H1 (cell line): ENCODE results near the gene IL1RAPL1. TPM values are rescaled to one million over a fixed set of nuclear protein-coding genes. Genes with fewer than 3 reads are reported as not detected.

Experiments used
- CTCF ChIA-PET: fragments of 300-600 bp; sonication (Branson Sonifier 250); formaldehyde crosslinking; loops from one replicate; lab custom pipeline; 2021; ENCODE audit not compliant: partially characterized antibody; lab: Charles Lee
- POLR2A ChIA-PET: fragments of 300-600 bp; sonication (Branson Sonifier 250); formaldehyde crosslinking; loops from one replicate; lab custom pipeline; 2021; ENCODE audit warnings: inconsistent platforms; ENCODE audit not compliant: partially characterized antibody; lab: Charles Lee
- DNase-seq, 2 experiments: peaks; one replicate each; pipeline versions ENCODE4 v3.0.0 to v3.0.0-alpha.2; 2010 to 2022; ENCODE audit warnings: low spot score in 2 of 2, low read depth in 1 of 2, mixed read lengths in 1 of 2
- FAIRE-seq: peaks from 2 replicates; lab custom pipeline; 2011; peaks lifted over from hg19 to GRCh38; lab: Jason Lieb, UNC
- H2AFZ ChIP-seq: 2 replicates; pipeline ENCODE4 v1.8.1; 2012; ENCODE audit warnings: low read length, inconsistent platforms
- H2AK5ac ChIP-seq: 2 replicates; pipeline ENCODE4 v1.6.1; 2013; ENCODE audit warnings: low read depth, low read length
- H2BK120ac ChIP-seq: replicated peaks from 2 replicates; pipeline ENCODE3; 2013; ENCODE audit warnings: low read depth, low read length, inconsistent platforms
- H2BK12ac ChIP-seq: 2 replicates; pipeline ENCODE4 v1.6.1; 2013; ENCODE audit warnings: low read depth, low read length
- H2BK15ac ChIP-seq: 2 replicates; pipeline ENCODE4 v1.6.1; 2013; ENCODE audit warnings: low read length
- H2BK20ac ChIP-seq: 2 replicates; pipeline ENCODE4 v1.6.1; 2013; ENCODE audit warnings: low read length
- H2BK5ac ChIP-seq: 2 replicates; pipeline ENCODE4 v1.6.1; 2013; ENCODE audit warnings: low read depth, low read length
- H3K14ac ChIP-seq: 2 replicates; pipeline ENCODE4 v1.6.1; 2013; ENCODE audit warnings: inconsistent platforms; ENCODE audit not compliant: insufficient read length
- H3K18ac ChIP-seq: 2 replicates; pipeline ENCODE4 v1.6.1; 2013; ENCODE audit warnings: low read length; ENCODE audit errors: extremely low read depth
- H3K23ac ChIP-seq: 2 replicates; pipeline ENCODE4 v1.6.1; 2013; ENCODE audit warnings: inconsistent platforms; ENCODE audit not compliant: insufficient read length
- H3K23me2 ChIP-seq: 2 replicates; pipeline ENCODE4 v1.6.1; 2013; ENCODE audit warnings: low read depth, low read length
- H3K27ac ChIP-seq: 2 replicates; pipeline ENCODE4 v1.6.1; 2011; ENCODE audit warnings: low read depth, low read length, inconsistent platforms
- H3K27me3 ChIP-seq, 4 experiments: replicated peaks in 1 of 4; 1 replicate in 1 of 4; 2 replicates in 3 of 4; pipeline versions ENCODE4 v1.6.1 to v1.8.1; 2011 to 2013; ENCODE audit warnings: low read length in 3 of 4, mild to moderate bottlenecking in 3 of 4, inconsistent platforms in 2 of 4, mixed read lengths in 2 of 4, moderate library complexity in 1 of 4; ENCODE audit not compliant: control insufficient read depth in 3 of 4, insufficient read depth in 3 of 4; ENCODE audit errors: extremely low read depth in 1 of 4
- H3K36me3 ChIP-seq, 4 experiments: 2 replicates each; pipeline versions ENCODE4 v1.6.1 to v1.8.1; 2011 to 2013; ENCODE audit warnings: mild to moderate bottlenecking in 4 of 4, low read length in 3 of 4, moderate library complexity in 2 of 4, control low read depth in 1 of 4, inconsistent platforms in 1 of 4; ENCODE audit not compliant: insufficient read depth in 4 of 4, control insufficient read depth in 2 of 4
- H3K4ac ChIP-seq: replicated peaks from 2 replicates; pipeline ENCODE3; 2013; ENCODE audit warnings: low read length, low read depth, mixed read lengths, inconsistent platforms; ENCODE audit not compliant: insufficient read length
- H3K4me1 ChIP-seq, 4 experiments: replicated peaks in 1 of 4; 1 replicate in 1 of 4; 2 replicates in 3 of 4; pipeline versions ENCODE4 v1.6.1 to v1.8.1; 2011 to 2013; ENCODE audit warnings: low read length in 3 of 4, inconsistent platforms in 2 of 4, mixed read lengths in 1 of 4; ENCODE audit not compliant: insufficient read depth in 4 of 4, control insufficient read depth in 3 of 4
- H3K4me2 ChIP-seq, 2 experiments: 2 replicates each; pipeline versions ENCODE4 v1.6.1 to v1.8.1; 2011 to 2013; ENCODE audit warnings: low read depth in 2 of 2, low read length in 2 of 2, control low read depth in 1 of 2, inconsistent platforms in 1 of 2, mild to moderate bottlenecking in 1 of 2; ENCODE audit not compliant: insufficient read depth in 1 of 2
- H3K4me3 ChIP-seq, 4 experiments: fragments of 200-600, 300-600 bp in 1 of 4; sonication (generic), shearing (Covaris generic), sonication (Bioruptor Twin) in 1 of 4; 2 replicates each; pipeline versions ENCODE4 v1.5.1 to v1.8.1; 2011 to 2016; ENCODE audit warnings: low read length in 4 of 4, low read depth in 3 of 4, control low read depth in 2 of 4, inconsistent platforms in 2 of 4, mild to moderate bottlenecking in 2 of 4, mixed read lengths in 1 of 4, moderate library complexity in 1 of 4; ENCODE audit not compliant: insufficient read depth in 2 of 4; ENCODE audit errors: extremely low read depth in 1 of 4
- H3K56ac ChIP-seq: replicated peaks from 2 replicates; pipeline ENCODE3; 2013; ENCODE audit warnings: low read depth, mild to moderate bottlenecking, mixed read lengths, low read length, inconsistent platforms; ENCODE audit not compliant: insufficient read length
- H3K79me1 ChIP-seq: 2 replicates; pipeline ENCODE4 v1.6.1; 2013; ENCODE audit warnings: low read depth, low read length, control low read depth
- H3K79me2 ChIP-seq, 2 experiments: 2 replicates each; pipeline versions ENCODE4 v1.6.1 to v1.8.1; 2012 to 2013; ENCODE audit warnings: low read length in 2 of 2, mild to moderate bottlenecking in 2 of 2, inconsistent platforms in 1 of 2; ENCODE audit not compliant: insufficient read depth in 2 of 2, control insufficient read depth in 1 of 2
- H3K9ac ChIP-seq, 4 experiments: replicated peaks in 1 of 4; 1 replicate in 1 of 4; 2 replicates in 3 of 4; pipeline versions ENCODE4 v1.6.1 to v1.8.1; 2011 to 2013; ENCODE audit warnings: low read depth in 3 of 4, low read length in 3 of 4, control low read depth in 2 of 4, mild to moderate bottlenecking in 2 of 4, moderate library complexity in 2 of 4, inconsistent platforms in 1 of 4; ENCODE audit errors: extremely low read depth in 1 of 4
- H3K9me3 ChIP-seq, 2 experiments: 2 replicates each; pipeline versions ENCODE4 v1.6.1 to v1.8.1; 2012 to 2013; ENCODE audit warnings: mild to moderate bottlenecking in 2 of 2, moderate library complexity in 2 of 2, control low read depth in 1 of 2, inconsistent platforms in 1 of 2, low read depth in 1 of 2, low read length in 1 of 2, mixed read lengths in 1 of 2; ENCODE audit not compliant: insufficient read depth in 2 of 2
- H4K20me1 ChIP-seq, 2 experiments: replicated peaks in 1 of 2; 2 replicates each; pipeline versions ENCODE3 to v1.8.1; 2011 to 2013; ENCODE audit warnings: inconsistent platforms in 2 of 2, low read length in 2 of 2, mild to moderate bottlenecking in 1 of 2; ENCODE audit not compliant: insufficient read depth in 2 of 2, control insufficient read depth in 1 of 2
- H4K5ac ChIP-seq: 2 replicates; pipeline ENCODE4 v1.6.1; 2013; ENCODE audit warnings: low read length, low read depth, mixed read lengths, inconsistent platforms; ENCODE audit not compliant: insufficient read length
- H4K8ac ChIP-seq: 2 replicates; pipeline ENCODE4 v1.8.0; 2013; ENCODE audit warnings: mild to moderate bottlenecking, moderate library complexity, low read length, inconsistent platforms; ENCODE audit not compliant: insufficient read depth; ENCODE audit errors: extremely low read depth
- H4K91ac ChIP-seq: replicated peaks from 2 replicates; pipeline ENCODE3; 2013; ENCODE audit warnings: low read length, mixed read lengths, inconsistent platforms; ENCODE audit not compliant: insufficient read length
- BRCA1 ChIP-seq: IDR thresholded peaks from 2 replicates; pipeline ENCODE4 v1.6.1; 2012; ENCODE audit warnings: low read depth, low read length, improper control_type of control experiment
- EP300 ChIP-seq, 2 experiments: IDR thresholded peaks; 1 replicate in 1 of 2; 2 replicates in 1 of 2; pipeline ENCODE4 v1.6.1; 2011 to 2012; ENCODE audit warnings: low read depth in 2 of 2, low read length in 2 of 2, mild to moderate bottlenecking in 2 of 2, borderline replicate concordance in 1 of 2, inconsistent platforms in 1 of 2, moderate library complexity in 1 of 2
- SIRT6 ChIP-seq: IDR thresholded peaks from one replicate; pipeline ENCODE4 v1.7.1; 2012; ENCODE audit warnings: low read length, inconsistent platforms
- TAF1 ChIP-seq: IDR thresholded peaks from 2 replicates; pipeline ENCODE4 v1.6.1; 2011; ENCODE audit warnings: mild to moderate bottlenecking, low read depth, low read length
- TAF7 ChIP-seq: optimal IDR thresholded peaks from 2 replicates; pipeline ENCODE3; 2011; ENCODE audit warnings: low read depth, mild to moderate bottlenecking, inconsistent platforms, low read length, moderate library complexity, borderline replicate concordance
- TEAD4 ChIP-seq: IDR thresholded peaks from 2 replicates; pipeline ENCODE4 v1.6.1; 2012; ENCODE audit warnings: low read depth, low read length, inconsistent platforms, mixed read lengths
- WGBS, 2 experiments: shearing (Covaris generic) in 1 of 2; methylation state at CpG; one replicate each; pipeline versions ENCODE4 v1.1.6 to v1.1.7; 2013 to 2015; ENCODE audit warnings: low lambda C conversion rate in 2 of 2, mixed read lengths in 2 of 2, inconsistent platforms in 1 of 2, low coverage in 1 of 2, missing lambda C conversion rate in 1 of 2; ENCODE audit not compliant: insufficient replicate concordance in 2 of 2, insufficient coverage in 1 of 2, insufficient read length in 1 of 2; ENCODE audit errors: extremely low coverage in 1 of 2, missing lambda C conversion rate in 1 of 2; 5-methylcytosine and 5-hydroxymethylcytosine counted together
- polyA plus RNA-seq, 7 experiments: library from polyadenylated mRNA; depleted of rRNA in 3 of 7; stranded (reverse) in 5 of 7; unstranded in 2 of 7; fragments of >200 nt in 5 of 7; fragments of 200-250 nt in 2 of 7; gene quantifications; 1 replicate in 5 of 7; 2 replicates in 1 of 7; 4 replicates in 1 of 7; pipeline versions ENCODE4 v1.2.1 to v1.2.3, GENCODE V29; 2011 to 2013; ENCODE audit warnings: missing spikeins in 2 of 7, mixed read lengths in 2 of 7
- total RNA-seq: library from RNA; stranded (reverse); fragmentation: NEBNext Ultra II Directional; extraction: Animal tissue kit (Norgen Biotek cat#: 25700); gene quantifications from 2 replicates; pipeline ENCODE4 v1.2.1, GENCODE V29; 2021

Gene IL1RAPL1
- total and polyA plus RNA-seq, 2 of the 8 experiments (the other 6 are each of a cell fraction or from before 2014, with no cell fraction given), result 0.11 to 0.35 TPM

DNA sequence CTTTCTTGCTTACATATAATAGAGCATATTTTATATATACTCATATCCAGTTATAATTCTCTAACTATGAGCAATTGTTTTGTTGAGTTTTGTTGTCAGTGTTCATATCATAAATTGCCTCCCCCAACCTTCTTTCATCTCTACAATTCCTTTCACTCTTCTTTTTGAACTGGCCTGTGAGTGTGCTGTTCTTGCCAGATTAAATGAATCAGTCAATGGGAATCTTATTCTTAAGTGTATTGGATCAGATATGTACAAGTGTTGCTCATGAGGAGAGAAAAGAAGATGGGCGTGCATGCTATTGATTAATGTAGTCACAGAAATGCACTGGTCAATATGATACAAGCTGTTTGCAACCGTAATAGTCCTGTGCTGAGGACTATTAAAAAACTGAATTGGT lies 900.0 kb downstream of the IL1RAPL1 start:
- Histone ChIP-seq H3K4me2 (no peak overlapping the region), H3K27me3 (no peaks in the 10 kb centered on the region), H4K5ac (no peak overlapping the region), H2AFZ (no peak overlapping the region), H3K4me1 (no peaks in the 10 kb centered on the region), H3K4ac (no peak overlapping the region), H3K4me3 (no peak overlapping the region), H3K9ac (no peak overlapping the region), H4K20me1 (no peaks in the 10 kb centered on the region), H3K56ac (no peak overlapping the region), H3K23me2 (no peaks in the 10 kb centered on the region), H3K79me1 (no peaks in the 10 kb centered on the region), H4K8ac (no peak overlapping the region), H3K9me3 (no peaks in the 10 kb centered on the region), H3K14ac (no peak overlapping the region), H3K79me2 (no peaks in the 10 kb centered on the region), H2BK15ac (no peak overlapping the region), H2BK20ac (no peak overlapping the region), H2BK5ac (no peak overlapping the region), H3K36me3 (no peaks in the 10 kb centered on the region), H2BK12ac (no peak overlapping the region), H4K91ac (no peak overlapping the region), H2BK120ac (no peak overlapping the region), H2AK5ac (no peak overlapping the region), H3K27ac (no peak overlapping the region), H3K18ac (no peak overlapping the region), H3K23ac (no peak overlapping the region)
- FAIRE-seq (no peak), DNase-seq (no peak)
- ChIA-PET CTCF (no interaction called here), POLR2A (no interaction called here)
- 85% methylated on average over 2 of the region's 2 CpGs; no CpG with 5 or more reads in 1 of the 2 experiments for WGBS, 2 experiments
- TF ChIP-seq TEAD4 (no peak), BRCA1 (no peak), SIRT6 (no peak), TAF7 (no peak), TAF1 (no peak), EP300 (IDR thresholded peaks at IDR 0.05; ENCODE audit: borderline replicate concordance in 1 of 2, low read depth in 2 of 2, low read length in 2 of 2) (no peak)
